Ureter (tissue), 1 donor: ENCODE measurements around the gene EXOC3L2. TPM values are rescaled to one million over a fixed set of nuclear protein-coding genes. Genes with fewer than 3 reads are reported as not detected.
"Not testable (repeated sequence)": the region's sequence is repeated elsewhere in the genome, so short reads cannot be mapped to it uniquely, and the experiment has no call there.

Source experiments
- DNase-seq: peaks from one replicate; pipeline ENCODE4 v3.0.0-alpha.2; 2020; ENCODE audit warnings: low spot score
- total RNA-seq: library from RNA; stranded (reverse); gene quantifications from one replicate; pipeline ENCODE4 v1.2.4, GENCODE V29; 2023
- donor health status: DM: yes; HTN: yes; CAD: no.

EXOC3L2 gene
- 7.2 TPM for total RNA-seq

- DNase-seq = no peak
Measured at GRCh38 chr19:45245334-45245787, at the start of gene EXOC3L2. EXOC3L2 (minus strand) TSS chr19:45245407; CDS start chr19:45239045, 6,362 bp downstream.

- peak; percentile 71 for DNase-seq
Measured at GRCh38 chr19:45294291-45295029, 49.3 kb upstream of the EXOC3L2 start.

GRCh38 chr19:45293682-45294081 lies 48.5 kb upstream of the EXOC3L2 start:
- DNase-seq = no peak

GRCh38 chr19:45291834-45292233 lies 46.6 kb upstream of the EXOC3L2 start:
- no peak for DNase-seq

GRCh38 chr19:45290381-45290931 lies 45.2 kb upstream of the EXOC3L2 start:
- no peak for DNase-seq

GRCh38 chr19:45283443-45284033 lies 38.3 kb upstream of the EXOC3L2 start:
- DNase-seq = no peak

- DNase-seq = no peak
Measured at GRCh38 chr19:45280471-45280961, 35.3 kb upstream of the EXOC3L2 start.

- DNase-seq = no peak
Measured at GRCh38 chr19:45279587-45280192, 34.5 kb upstream of the EXOC3L2 start.

- DNase-seq = no peak
Measured at GRCh38 chr19:45278087-45278486, 32.9 kb upstream of the EXOC3L2 start.

GRCh38 chr19:45276284-45276687 lies 31.1 kb upstream of the EXOC3L2 start:
- no peak for DNase-seq

- DNase-seq = no peak
Measured at GRCh38 chr19:45275370-45275971, 30.3 kb upstream of the EXOC3L2 start.

- DNase-seq = no peak
Measured at GRCh38 chr19:45273521-45273855, 28.3 kb upstream of the EXOC3L2 start.

GRCh38 chr19:45271735-45272108 lies 26.5 kb upstream of the EXOC3L2 start:
- no peak for DNase-seq

GRCh38 chr19:45271098-45271734 lies 26.0 kb upstream of the EXOC3L2 start:
- DNase-seq = no peak

GRCh38 chr19:45269939-45270338 lies 24.7 kb upstream of the EXOC3L2 start:
- not testable (repeated sequence) for DNase-seq

- no peak for DNase-seq
Measured at GRCh38 chr19:45267296-45267695, 22.1 kb upstream of the EXOC3L2 start.

- no peak for DNase-seq
Measured at GRCh38 chr19:45265375-45265774, 20.2 kb upstream of the EXOC3L2 start.

GRCh38 chr19:45264781-45265317 lies 19.6 kb upstream of the EXOC3L2 start:
- DNase-seq = no peak

GRCh38 chr19:45263013-45263412 lies 17.8 kb upstream of the EXOC3L2 start:
- DNase-seq = no peak

GRCh38 chr19:45262570-45262969 lies 17.4 kb upstream of the EXOC3L2 start:
- DNase-seq = no peak

GRCh38 chr19:45258862-45259261 lies 13.7 kb upstream of the EXOC3L2 start:
- no peak for DNase-seq
